Measurements from ENCODE around the gene PPP3CA. TPM values are rescaled to one million over a fixed set of nuclear protein-coding genes. Genes with fewer than 3 reads are reported as not detected.

The PPP3CA gene
- total RNA-seq, 4 donors from 2014 or later: 28.7 to 51.7 (median 39.0) TPM

- H3K36me3 ChIP-seq: no peaks in the 10 kb centered on the region
- no peak overlapping the region for H3K4me3 ChIP-seq
- H3K4me1 ChIP-seq: peaks cover 22% of the 10 kb centered on the region
- WGBS: 64% methylated on average over 2 of the region's 2 CpGs
- TF ChIP-seq POLR2A (IDR thresholded peaks at IDR 0.05) (no peak), CTCF (IDR thresholded peaks at IDR 0.05) (no peak), POLR2AphosphoS5 (IDR thresholded peaks at IDR 0.05) (no peak), EP300 (IDR thresholded peaks at IDR 0.05) (no peak)
- H3K9me3 ChIP-seq: no peaks in the 10 kb centered on the region
- no peak for DNase-seq (ENCODE audit: low spot score in 2 of 2)
- H3K27me3 ChIP-seq: no peaks in the 10 kb centered on the region
- no peak overlapping the region for H3K27ac ChIP-seq
Measured at GRCh38 chr4:101221294-101221693, 126.0 kb downstream of the PPP3CA start.

GRCh38 chr4:101218894-101219293, 128.4 kb downstream of the PPP3CA start:
- 71% methylated on average over 1 of the region's 1 CpG for WGBS
- DNase-seq (ENCODE audit: low spot score in 2 of 2): no peak
- Histone ChIP-seq H3K27ac (no peak overlapping the region), H3K9me3 (no peaks in the 10 kb centered on the region), H3K27me3 (no peaks in the 10 kb centered on the region), H3K36me3 (no peaks in the 10 kb centered on the region), H3K4me3 (no peak overlapping the region), H3K4me1 (peaks cover 28% of the 10 kb centered on the region)
- TF ChIP-seq POLR2A (IDR thresholded peaks at IDR 0.05) (no peak), EP300 (IDR thresholded peaks at IDR 0.05) (no peak), POLR2AphosphoS5 (IDR thresholded peaks at IDR 0.05) (no peak), CTCF (IDR thresholded peaks at IDR 0.05) (no peak)

GRCh38 chr4:101218346-101218745, 129.0 kb downstream of the PPP3CA start:
- no peaks in the 10 kb centered on the region for H3K36me3 ChIP-seq
- DNase-seq (ENCODE audit: low spot score in 2 of 2): no peak
- 67% methylated on average over 3 of the region's 3 CpGs for WGBS
- H3K27ac ChIP-seq: no peak overlapping the region
- H3K9me3 ChIP-seq: no peaks in the 10 kb centered on the region
- peaks cover 28% of the 10 kb centered on the region for H3K4me1 ChIP-seq
- TF ChIP-seq POLR2AphosphoS5 (IDR thresholded peaks at IDR 0.05) (no peak), POLR2A (IDR thresholded peaks at IDR 0.05) (no peak), EP300 (IDR thresholded peaks at IDR 0.05) (no peak), CTCF (IDR thresholded peaks at IDR 0.05) (no peak)
- no peak overlapping the region for H3K4me3 ChIP-seq
- no peaks in the 10 kb centered on the region for H3K27me3 ChIP-seq

GRCh38 chr4:101217353-101218031, 129.8 kb downstream of the PPP3CA start:
- peaks cover 22% of the 10 kb centered on the region for H3K4me1 ChIP-seq
- TF ChIP-seq EP300 (IDR thresholded peaks at IDR 0.05) (no peak), CTCF (IDR thresholded peaks at IDR 0.05) (no peak)
- H3K27ac ChIP-seq: no peak overlapping the region
- no peaks in the 10 kb centered on the region for H3K36me3 ChIP-seq
- H3K4me3 ChIP-seq: no peak overlapping the region
- WGBS: 83% methylated on average over 7 of the region's 7 CpGs
- no peaks in the 10 kb centered on the region for H3K27me3 ChIP-seq
- no peak for DNase-seq (ENCODE audit: low spot score in 2 of 2)
- no peaks in the 10 kb centered on the region for H3K9me3 ChIP-seq

GRCh38 chr4:101211146-101211553, 136.2 kb downstream of the PPP3CA start:
- Histone ChIP-seq H3K27me3 (no peaks in the 10 kb centered on the region), H3K4me3 (no peak overlapping the region), H3K4me1 (peaks cover 15% of the 10 kb centered on the region), H3K36me3 (no peaks in the 10 kb centered on the region), H3K9me3 (no peaks in the 10 kb centered on the region), H3K27ac (no peak overlapping the region)
- TF ChIP-seq EP300 (IDR thresholded peaks at IDR 0.05) (no peak), POLR2AphosphoS5 (IDR thresholded peaks at IDR 0.05) (no peak), CTCF (IDR thresholded peaks at IDR 0.05) (no peak), POLR2A (IDR thresholded peaks at IDR 0.05) (no peak)
- DNase-seq (ENCODE audit: low spot score in 2 of 2): no peak
